Peyer's patch (tissue), 4 donors: ENCODE results near the gene ELF4.

ENCODE experiments used
- CTCF ChIP-seq, 6 experiments: fragments of 450-650 bp in 4 of 6; fragments of 200-600 bp in 2 of 6; sonication (generic) in 1 of 6; IDR thresholded peaks; one replicate each; pipeline ENCODE4 v1.5.1; 2017 to 2019; ENCODE audit warnings: antibody characterized with exemption in 6 of 6, mild to moderate bottlenecking in 3 of 6, moderate library complexity in 1 of 6
- POLR2A ChIP-seq, 2 donors: fragments of 450-650 bp; IDR thresholded peaks; one replicate each; pipeline ENCODE4 v1.5.1; 2017; ENCODE audit warnings: antibody characterized with exemption in 2 of 2, mild to moderate bottlenecking in 2 of 2, moderate library complexity in 2 of 2

GRCh38 chrX:130058652-130059051 lies 51.6 kb downstream of the ELF4 start:
- TF ChIP-seq CTCF (IDR thresholded peaks at IDR 0.05): no peak
- TF ChIP-seq POLR2A (IDR thresholded peaks at IDR 0.05): no peak
